Measurements from ENCODE around the gene CLIC5.

DNA sequence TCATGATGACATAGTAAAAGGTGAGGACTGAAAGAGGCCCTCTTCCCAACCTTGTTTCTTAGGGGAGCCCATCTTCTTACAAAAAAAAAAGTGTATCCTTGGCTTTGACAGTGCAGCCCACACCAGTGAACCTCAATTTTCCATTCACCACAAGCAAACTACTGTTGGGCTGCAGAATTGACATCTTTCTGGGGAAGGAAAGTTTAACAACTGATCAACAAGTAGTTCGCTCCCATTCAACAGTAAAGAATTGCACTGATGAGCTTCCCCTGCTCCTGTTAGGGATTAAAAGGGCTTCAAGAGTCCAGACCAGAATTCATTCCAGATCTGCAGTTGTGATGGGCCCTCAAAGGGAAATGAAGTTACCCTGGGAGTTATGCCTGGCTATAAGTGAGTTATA is 13.9 kb upstream of the CLIC5 start:
- TF ChIP-seq, protein P1, sequence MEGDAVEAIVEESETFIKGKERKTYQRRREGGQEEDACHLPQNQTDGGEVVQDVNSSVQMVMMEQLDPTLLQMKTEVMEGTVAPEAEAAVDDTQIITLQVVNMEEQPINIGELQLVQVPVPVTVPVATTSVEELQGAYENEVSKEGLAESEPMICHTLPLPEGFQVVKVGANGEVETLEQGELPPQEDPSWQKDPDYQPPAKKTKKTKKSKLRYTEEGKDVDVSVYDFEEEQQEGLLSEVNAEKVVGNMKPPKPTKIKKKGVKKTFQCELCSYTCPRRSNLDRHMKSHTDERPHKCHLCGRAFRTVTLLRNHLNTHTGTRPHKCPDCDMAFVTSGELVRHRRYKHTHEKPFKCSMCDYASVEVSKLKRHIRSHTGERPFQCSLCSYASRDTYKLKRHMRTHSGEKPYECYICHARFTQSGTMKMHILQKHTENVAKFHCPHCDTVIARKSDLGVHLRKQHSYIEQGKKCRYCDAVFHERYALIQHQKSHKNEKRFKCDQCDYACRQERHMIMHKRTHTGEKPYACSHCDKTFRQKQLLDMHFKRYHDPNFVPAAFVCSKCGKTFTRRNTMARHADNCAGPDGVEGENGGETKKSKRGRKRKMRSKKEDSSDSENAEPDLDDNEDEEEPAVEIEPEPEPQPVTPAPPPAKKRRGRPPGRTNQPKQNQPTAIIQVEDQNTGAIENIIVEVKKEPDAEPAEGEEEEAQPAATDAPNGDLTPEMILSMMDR (conservative IDR thresholded peaks at IDR 0.05): no peak
- TF ChIP-seq ZFX (IDR thresholded peaks at IDR 0.05): no peak
